HepG2 (cell line): ENCODE measurements around the gene GMEB2. TPM values are rescaled to one million over a fixed set of nuclear protein-coding genes. Genes with fewer than 3 reads are reported as not detected.

Source experiments
- ASH2L ChIP-seq: fragments of 300-600, 200-600 bp; sonication (generic); IDR thresholded peaks from 2 replicates; pipeline ENCODE4 v1.7.0; 2017; ENCODE audit warnings: low read depth, mild to moderate bottlenecking, moderate library complexity, mixed read lengths, low read length; ENCODE audit not compliant: insufficient read length
- CBX5 ChIP-seq: sonication (generic); formaldehyde crosslinking; IDR thresholded peaks from 2 replicates; pipeline ENCODE4 v1.4.0; 2020; ENCODE audit warnings: missing genetic modification reagents, borderline replicate concordance
- MAFG ChIP-seq: sonication (generic); formaldehyde crosslinking; IDR thresholded peaks from 2 replicates; pipeline ENCODE4 v1.5.1; 2020; ENCODE audit warnings: mild to moderate bottlenecking, missing genetic modification reagents
- MLXIP ChIP-seq: sonication (generic); formaldehyde crosslinking; IDR thresholded peaks from 2 replicates; pipeline ENCODE4 v1.9.0; 2021; ENCODE audit warnings: missing genetic modification reagents, borderline replicate concordance
- NR0B2 ChIP-seq: sonication (generic); formaldehyde crosslinking; IDR thresholded peaks from 2 replicates; pipeline ENCODE4 v1.4.0; 2020; ENCODE audit warnings: mild to moderate bottlenecking, missing genetic modification reagents
- NR2F6 ChIP-seq, 2 experiments: IDR thresholded peaks; 2 replicates each; pipeline ENCODE4 v1.6.1; 2016; ENCODE audit warnings: antibody characterized with exemption in 1 of 2, mild to moderate bottlenecking in 1 of 2
- PATZ1 ChIP-seq: sonication (generic); formaldehyde crosslinking; IDR thresholded peaks from 2 replicates; pipeline ENCODE4 v1.4.0; 2020; ENCODE audit warnings: missing genetic modification reagents
- POLR2G ChIP-seq: fragments of 200-400 bp; formaldehyde crosslinking; IDR thresholded peaks from 2 replicates; pipeline ENCODE4 v1.6.1; 2018; ENCODE audit warnings: mild to moderate bottlenecking, low read depth, low read length, moderate library complexity
- PPARG ChIP-seq: conservative IDR thresholded peaks from 2 replicates; pipeline ENCODE4 v1.6.1; 2016; ENCODE audit warnings: missing biosample characterization, missing genetic modification reagents
- RBFOX2 ChIP-seq: fragments of 200-400 bp; formaldehyde crosslinking; IDR thresholded peaks from 2 replicates; pipeline ENCODE4 v1.6.1; 2017; ENCODE audit warnings: low read depth, mild to moderate bottlenecking, low read length
- TAF15 ChIP-seq: fragments of 200-400 bp; formaldehyde crosslinking; IDR thresholded peaks from one replicate; pipeline ENCODE4 v1.6.1; 2018; ENCODE audit warnings: mild to moderate bottlenecking, low read depth, low read length; ENCODE audit not compliant: poor library complexity, severe bottlenecking
- TARDBP ChIP-seq: sonication (generic); formaldehyde crosslinking; IDR thresholded peaks from 2 replicates; pipeline ENCODE4 v1.8.0; 2022; ENCODE audit warnings: mild to moderate bottlenecking, missing genetic modification reagents
- TERF1 ChIP-seq: sonication (generic); formaldehyde crosslinking; IDR thresholded peaks from 2 replicates; pipeline ENCODE4 v1.8.0; 2022; ENCODE audit warnings: mild to moderate bottlenecking, missing genetic modification reagents, moderate library complexity
- THYN1 ChIP-seq: sonication (generic); formaldehyde crosslinking; IDR thresholded peaks from 2 replicates; pipeline ENCODE4 v1.8.1; 2023; ENCODE audit warnings: low read depth, mild to moderate bottlenecking, moderate library complexity, missing genetic modification reagents, borderline replicate concordance
- ZBTB4 ChIP-seq: sonication (generic); formaldehyde crosslinking; IDR thresholded peaks from 2 replicates; pipeline ENCODE4 v1.4.0; 2020; ENCODE audit warnings: missing genetic modification reagents, mild to moderate bottlenecking, borderline replicate concordance
- ZNF274 ChIP-seq: sonication (generic); formaldehyde crosslinking; IDR thresholded peaks from 2 replicates; pipeline ENCODE4 v1.5.1; 2020; ENCODE audit warnings: mild to moderate bottlenecking, missing genetic modification reagents
- ZNF441 ChIP-seq: sonication (generic); formaldehyde crosslinking; IDR thresholded peaks from 2 replicates; pipeline ENCODE4 v1.7.0; 2021; ENCODE audit warnings: missing genetic modification reagents, borderline replicate concordance
- ZNF746 ChIP-seq: sonication (generic); formaldehyde crosslinking; IDR thresholded peaks from 2 replicates; pipeline ENCODE4 v1.8.0; 2022; ENCODE audit warnings: mild to moderate bottlenecking, missing genetic modification reagents
- ZNF75D ChIP-seq: sonication (generic); formaldehyde crosslinking; IDR thresholded peaks from 2 replicates; pipeline ENCODE4 v1.8.1; 2023; ENCODE audit warnings: missing genetic modification reagents, mild to moderate bottlenecking, borderline replicate concordance
- ZSCAN22 ChIP-seq: sonication (generic); formaldehyde crosslinking; IDR thresholded peaks from 2 replicates; pipeline ENCODE4 v1.4.0; 2020; ENCODE audit warnings: mild to moderate bottlenecking, missing genetic modification reagents
- polyA plus RNA-seq, 8 experiments: library from polyadenylated mRNA; depleted of rRNA in 3 of 8; stranded (reverse) in 7 of 8; unstranded in 1 of 8; fragments of >200 nt; fragmentation: Illumina TruSeq in 4 of 8; extraction: Trizol in 4 of 8; gene quantifications; 2 replicates each; pipeline versions ENCODE4 v1.2.1 to v1.2.3, GENCODE V29; 2011 to 2016; ENCODE audit warnings: low read depth in 4 of 8, missing spikeins in 1 of 8, mixed read lengths in 1 of 8; ENCODE audit not compliant: insufficient read depth in 1 of 8
- total RNA-seq, 5 experiments: library from RNA; depleted of rRNA; stranded (reverse); fragments of >200 nt; fragmentation: Illumina TruSeq; extraction: Trizol; gene quantifications; 2 replicates each; pipeline ENCODE4 v1.2.3, GENCODE V29; 2016; ENCODE audit warnings: low read depth in 1 of 5

Gene GMEB2
- total and polyA plus RNA-seq, 2 of the 13 experiments (the other 11 are each of a cell fraction or from before 2014, with no cell fraction given) = 10.6 to 12.4 TPM

GRCh38 chr20:63651942-63652191 is 25.0 kb upstream of the GMEB2 start (continued):
- TF ChIP-seq ZNF75D (CRISPR knock-in tag) (no peak), ZSCAN22 (CRISPR knock-in tag) (no peak), ASH2L (no peak), ZNF441 (no peak), MLXIP (no peak), TAF15 (peak; percentile 22), ZNF274 (no peak), PPARG (no peak), CBX5 (CRISPR knock-in tag) (0 out of 2 replicates have a peak, but pooled peaks have one; percentile 1), THYN1 (CRISPR knock-in tag) (no peak), TERF1 (no peak), RBFOX2 (no peak), TARDBP (no peak), PATZ1 (CRISPR knock-in tag) (peak; percentile 81), ZBTB4 (CRISPR knock-in tag) (peak; percentile 52; the same call in 1 of the 2 replicates), MAFG (CRISPR knock-in tag) (peak; percentile 51; the same call in 1 of the 2 replicates), ZNF746 (CRISPR knock-in tag) (no peak), NR0B2 (CRISPR knock-in tag) (no peak), POLR2G (no peak), NR2F6 (IDR thresholded peaks at IDR 0.05) (no peak), NR2F6 (CRISPR knock-in tag; IDR thresholded peaks at IDR 0.05) (no peak)
